HG03520 (cell line): ENCODE results near the gene PTPRD.
"Not testable (repeated sequence)": the region's sequence is repeated elsewhere in the genome, so short reads cannot be mapped to it uniquely, and the experiment has no call there.

Experiments used
- ATAC-seq: cut with Tn5 transposase; IDR thresholded peaks from one replicate; pipeline ENCODE4 v1.9.1; 2021; ENCODE audit warnings: mild to moderate bottlenecking, moderate library complexity; ENCODE audit not compliant: unreplicated experiment

Gene PTPRD

DNA sequence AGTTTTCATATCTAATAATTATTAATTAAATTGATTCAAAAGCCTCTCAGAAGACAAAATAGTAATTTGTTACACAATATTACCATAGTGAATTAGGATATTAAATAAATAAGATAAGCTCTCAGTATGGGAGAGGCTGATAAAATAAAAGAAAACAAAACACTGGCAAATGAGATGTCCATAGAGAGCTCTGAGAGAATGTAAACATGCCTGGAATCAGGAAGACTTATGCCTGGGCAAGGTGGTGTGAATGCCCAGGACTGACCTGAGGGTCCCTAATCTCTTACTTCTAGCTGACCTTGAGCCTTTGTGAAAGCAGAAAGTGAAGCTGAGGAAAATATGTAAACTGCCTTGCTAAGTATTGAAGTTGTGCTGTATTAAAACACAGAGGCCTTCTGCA lies 616.5 kb downstream of the PTPRD start:
- ATAC-seq, result no peak

GRCh38 chr9:9992936-9993335 lies 619.9 kb downstream of the PTPRD start:
- ATAC-seq, result no peak

DNA sequence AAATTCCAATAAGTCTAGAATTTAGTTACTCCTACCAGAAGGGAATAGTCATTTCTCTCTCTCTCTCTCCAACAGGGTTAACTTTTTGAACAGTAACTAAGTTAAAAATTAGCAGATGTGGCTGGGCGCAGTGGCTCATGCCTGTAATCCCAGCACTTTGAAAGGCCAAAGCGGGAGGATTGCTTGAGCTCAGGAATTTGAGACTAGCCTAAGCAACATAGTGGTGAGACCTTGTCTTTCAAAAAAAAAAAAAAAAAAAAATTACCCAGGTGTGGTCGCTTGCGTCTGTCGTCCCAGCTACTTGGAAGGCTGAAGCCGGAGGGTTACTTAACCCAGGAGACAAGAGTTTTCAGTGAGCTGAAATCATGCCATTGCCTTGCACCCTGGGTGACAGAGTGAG lies 639.7 kb downstream of the PTPRD start:
- ATAC-seq, result no peak

GRCh38 chr9:9970514-9970913 lies 642.3 kb downstream of the PTPRD start:
- ATAC-seq, result no peak

GRCh38 chr9:9963841-9964240 lies 649.0 kb downstream of the PTPRD start:
- ATAC-seq, result no peak

GRCh38 chr9:9961934-9962333 lies 650.9 kb downstream of the PTPRD start:
- ATAC-seq, result no peak

DNA sequence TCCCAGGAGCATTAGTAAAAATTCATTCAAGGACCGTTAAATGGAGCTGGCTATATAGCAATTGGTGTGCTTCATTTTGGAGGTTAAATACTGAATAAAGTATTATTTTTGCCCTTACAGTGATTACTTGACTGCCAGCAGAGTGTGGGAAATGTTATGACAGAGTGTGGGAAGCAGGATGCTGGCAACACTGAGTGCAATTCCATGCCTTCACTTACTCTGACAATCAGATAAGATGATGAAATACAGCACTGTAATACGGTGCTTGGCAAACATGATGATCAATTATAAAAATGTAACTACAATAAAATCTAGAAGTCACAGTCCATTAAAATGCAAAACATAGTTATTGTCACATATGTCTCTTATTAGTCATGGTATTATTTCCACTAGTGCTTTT lies 651.3 kb downstream of the PTPRD start:
- ATAC-seq, result no peak

- ATAC-seq, result no peak
Measured at GRCh38 chr9:9951556-9952160, 661.1 kb downstream of the PTPRD start.

- no peak for ATAC-seq
Measured at GRCh38 chr9:9950813-9951212, 662.0 kb downstream of the PTPRD start.

DNA sequence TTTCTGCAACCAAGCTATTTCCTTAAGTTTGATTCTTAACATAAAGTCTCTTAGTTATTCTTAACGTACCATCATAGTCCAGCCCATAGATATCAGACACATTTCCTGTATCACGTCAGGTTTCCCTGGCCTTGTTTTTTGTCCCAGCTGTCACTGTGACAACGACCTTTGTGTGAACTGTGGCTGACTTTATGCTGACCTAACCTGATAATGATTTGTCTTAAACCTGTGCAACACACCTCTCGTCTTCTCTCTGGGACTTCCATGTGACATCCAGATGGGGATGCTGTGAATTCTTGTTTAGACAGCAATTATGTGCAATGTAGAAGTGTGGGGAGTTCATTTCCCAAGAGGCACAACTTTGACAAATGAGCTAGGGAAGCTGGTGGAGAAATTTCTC lies 662.8 kb downstream of the PTPRD start:
- ATAC-seq, result no peak

DNA sequence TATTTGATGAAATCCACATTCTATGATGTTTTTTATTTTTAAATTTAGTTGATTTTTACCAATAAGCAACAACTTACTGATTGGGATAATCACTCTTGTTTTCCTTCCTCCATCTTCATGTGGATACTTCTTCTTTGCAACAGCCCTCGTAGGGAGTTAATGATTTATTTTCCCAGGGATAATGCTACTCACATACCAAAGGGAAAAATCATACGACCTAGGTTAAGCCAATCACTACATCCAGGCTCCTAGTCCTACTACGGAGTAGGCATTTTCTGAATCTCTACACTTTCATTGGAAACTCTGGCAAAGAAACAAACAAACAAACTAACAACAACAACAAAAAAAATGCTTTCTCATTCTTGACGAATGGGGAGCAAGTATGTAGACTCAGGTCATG lies 663.4 kb downstream of the PTPRD start:
- ATAC-seq, result no peak

- no peak for ATAC-seq
Measured at GRCh38 chr9:9945966-9946365, 666.8 kb downstream of the PTPRD start.

GRCh38 chr9:9942764-9943424 lies 669.9 kb downstream of the PTPRD start:
- ATAC-seq, result peak; percentile 83

DNA sequence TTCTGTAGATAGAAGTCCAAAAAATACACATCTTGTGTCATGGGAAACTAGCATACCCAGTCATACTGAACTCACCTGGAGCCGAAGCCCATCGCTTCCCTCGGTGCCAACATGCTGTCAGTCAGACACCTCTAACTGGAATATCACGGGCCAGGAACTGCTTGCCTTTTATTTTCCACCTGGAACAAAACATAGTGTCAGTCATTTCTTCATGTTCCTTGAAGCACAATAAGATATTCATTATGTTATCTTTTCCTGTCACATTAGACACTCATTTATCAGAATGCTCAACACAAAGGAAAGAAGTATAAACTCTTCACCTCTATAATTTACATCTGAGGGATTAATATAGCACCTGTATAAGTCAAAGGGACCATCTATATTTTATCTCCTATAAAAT lies 674.4 kb downstream of the PTPRD start:
- no peak for ATAC-seq

DNA sequence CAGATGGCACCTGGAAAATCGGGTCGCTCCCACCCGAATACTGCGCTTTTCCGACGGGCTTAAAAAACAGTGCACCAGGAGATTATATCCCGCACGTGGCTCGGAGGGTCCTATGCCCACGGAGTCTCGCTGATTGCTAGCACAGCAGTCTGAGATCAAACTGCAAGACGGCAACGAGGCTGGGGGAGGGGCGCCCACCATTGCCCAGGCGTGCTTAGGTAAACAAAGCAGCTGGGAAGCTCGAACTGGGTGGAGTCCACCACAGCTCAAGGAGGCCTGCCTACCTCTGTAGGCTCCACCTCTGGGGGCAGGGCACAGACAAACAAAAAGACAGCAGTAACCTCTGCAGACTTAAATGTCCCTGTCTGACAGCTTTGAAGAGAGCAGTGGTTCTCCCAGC lies 681.3 kb downstream of the PTPRD start:
- not testable (repeated sequence) for ATAC-seq

- ATAC-seq, result peak; percentile 89
Measured at GRCh38 chr9:9924376-9924775, 688.4 kb downstream of the PTPRD start.

DNA sequence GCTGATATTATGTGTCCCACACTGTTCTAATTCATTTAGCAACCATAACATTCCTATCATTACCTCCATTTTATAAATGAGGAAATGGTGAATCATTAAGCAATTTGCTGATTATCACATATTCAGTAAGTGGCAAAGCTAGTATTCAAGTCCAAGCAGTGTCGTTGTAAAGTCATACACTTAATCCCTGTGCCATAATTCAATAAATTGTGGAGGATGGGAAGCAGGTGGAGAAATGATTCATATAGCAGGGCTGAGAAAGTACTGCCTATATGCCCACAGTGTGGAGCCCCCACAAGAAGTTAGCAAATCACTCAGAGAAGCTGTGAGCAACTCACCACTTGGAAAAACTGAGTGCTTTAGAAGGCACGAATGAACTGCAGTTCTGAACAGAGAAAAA lies 691.0 kb downstream of the PTPRD start:
- no peak for ATAC-seq

DNA sequence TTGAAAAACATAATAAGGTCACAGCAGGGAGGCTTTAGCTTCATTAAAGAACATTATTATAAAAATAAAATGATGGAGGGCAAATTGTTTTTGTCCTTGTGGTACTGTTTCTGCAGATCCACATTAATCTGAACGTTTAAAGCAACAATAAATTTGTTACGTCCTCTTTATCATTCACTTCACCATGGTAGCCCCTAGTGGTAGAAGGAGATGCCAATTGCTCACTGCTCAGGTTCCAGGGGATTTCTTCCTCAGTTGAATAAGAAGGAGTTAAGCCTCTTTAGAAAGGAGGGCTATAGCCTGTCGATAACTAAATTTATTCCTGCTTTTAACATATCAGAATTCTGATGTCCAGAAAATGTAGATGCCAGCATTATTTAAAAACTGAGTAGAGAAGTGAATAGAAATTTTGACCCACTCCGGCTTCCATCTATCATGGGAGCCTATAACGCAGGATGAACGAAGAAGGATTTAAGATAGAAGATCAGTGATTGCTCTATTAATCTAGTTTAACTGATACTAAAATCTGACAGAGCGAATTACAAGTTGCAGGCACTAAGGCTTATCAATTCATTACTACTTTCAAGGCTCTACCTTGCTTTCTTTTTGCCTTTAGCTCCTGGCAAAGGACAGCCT lies 692.3 kb downstream of the PTPRD start:
- no peak for ATAC-seq

DNA sequence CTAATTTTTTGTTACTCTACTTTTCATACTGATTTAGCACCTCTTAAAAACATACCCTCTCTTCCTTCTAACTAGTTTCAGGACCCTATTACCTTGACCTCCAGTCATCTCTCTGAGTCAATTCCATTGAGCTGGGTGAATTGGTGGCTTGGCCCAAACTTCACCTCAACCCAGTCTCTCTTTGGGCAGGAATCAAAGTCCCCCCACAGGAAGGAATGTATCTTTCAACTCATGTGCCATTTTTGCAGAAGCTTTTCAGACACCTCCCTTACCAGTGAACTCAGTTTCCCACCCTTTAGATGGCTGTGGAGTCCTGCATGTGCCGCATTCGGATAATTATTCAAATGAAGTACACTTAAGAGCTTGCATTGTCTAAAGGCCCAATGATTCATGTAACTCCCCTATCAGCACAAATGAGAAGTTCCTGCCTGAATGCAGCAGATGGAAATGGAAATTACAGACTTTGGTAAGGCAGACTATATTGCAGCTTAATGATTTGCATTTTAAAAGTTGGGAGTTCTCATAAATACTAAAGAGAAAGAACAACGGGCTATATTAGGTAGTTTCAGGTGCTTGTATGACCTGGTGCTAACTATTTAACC lies 693.5 kb downstream of the PTPRD start:
- ATAC-seq, result no peak

GRCh38 chr9:9917400-9917799 lies 695.4 kb downstream of the PTPRD start:
- no peak for ATAC-seq

- no peak for ATAC-seq
Measured at GRCh38 chr9:9914174-9914573, 698.6 kb downstream of the PTPRD start.

DNA sequence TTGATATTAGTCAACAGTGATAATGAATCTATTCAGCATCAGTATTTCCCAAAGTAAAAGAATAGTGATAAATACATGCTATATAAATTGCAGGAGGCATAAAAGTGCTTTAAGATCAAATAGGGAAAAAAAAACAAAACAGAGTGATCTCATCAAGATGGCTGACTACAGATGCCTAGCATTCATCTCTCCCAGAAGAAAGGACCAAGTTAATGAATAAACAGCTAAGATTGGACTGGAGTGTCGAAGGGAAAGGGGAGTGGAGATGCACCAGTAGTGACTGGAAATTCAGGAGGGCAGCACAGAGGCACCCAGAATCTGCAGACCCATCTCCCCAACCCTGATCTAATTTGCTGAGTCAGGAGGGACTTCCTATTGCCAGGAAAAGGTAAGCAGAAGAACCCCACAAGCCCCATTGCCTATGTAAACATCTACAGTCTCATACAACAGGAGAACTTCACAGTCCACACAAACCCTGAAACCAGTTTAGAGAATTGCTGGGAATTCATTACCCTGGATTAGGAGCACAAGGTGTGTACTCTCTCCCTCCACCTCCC lies 699.4 kb downstream of the PTPRD start:
- ATAC-seq, result no peak
